GM21619 (cell line): ENCODE results near the gene ZBTB48.

Experiments
- ATAC-seq: cut with Tn5 transposase; IDR thresholded peaks from one replicate; pipeline ENCODE4 v1.9.1; 2021; ENCODE audit not compliant: unreplicated experiment

Gene ZBTB48

DNA sequence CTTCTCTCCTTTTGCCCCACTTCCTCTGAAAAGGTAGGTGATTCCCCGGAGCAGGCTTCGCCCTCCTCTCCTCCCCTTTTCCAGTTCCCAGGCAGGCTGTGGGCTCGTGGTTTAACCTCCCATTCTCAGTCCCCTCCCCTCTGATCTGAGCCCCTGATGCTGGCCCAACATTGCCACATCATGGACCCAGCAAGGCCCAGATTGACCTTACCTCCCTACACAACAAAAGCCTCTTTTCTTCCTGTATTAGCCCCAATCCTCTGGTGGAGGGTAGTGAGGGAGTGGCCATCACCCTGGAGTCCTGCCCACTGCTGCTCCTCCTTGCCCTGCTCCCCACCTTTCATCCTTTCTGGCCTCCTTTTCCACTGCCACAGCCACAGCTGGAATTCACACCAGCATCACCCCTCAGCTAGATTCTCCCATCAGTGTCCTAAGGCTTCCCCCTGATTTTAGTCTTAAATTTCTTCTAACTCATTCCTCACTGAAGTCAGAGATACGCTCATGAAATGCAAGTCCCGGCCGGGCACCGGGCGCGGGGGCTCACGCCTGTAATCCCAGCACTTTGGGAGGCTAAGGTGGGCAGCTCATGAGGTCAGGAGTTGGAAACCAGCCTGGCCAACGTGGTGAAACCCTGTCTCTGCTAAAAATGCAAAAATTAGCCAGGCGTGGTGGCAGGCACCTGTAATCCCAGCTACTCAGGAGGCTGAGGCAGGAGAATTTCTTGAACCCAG is 7.0 kb upstream of the ZBTB48 start:
- ATAC-seq, result no peak

DNA sequence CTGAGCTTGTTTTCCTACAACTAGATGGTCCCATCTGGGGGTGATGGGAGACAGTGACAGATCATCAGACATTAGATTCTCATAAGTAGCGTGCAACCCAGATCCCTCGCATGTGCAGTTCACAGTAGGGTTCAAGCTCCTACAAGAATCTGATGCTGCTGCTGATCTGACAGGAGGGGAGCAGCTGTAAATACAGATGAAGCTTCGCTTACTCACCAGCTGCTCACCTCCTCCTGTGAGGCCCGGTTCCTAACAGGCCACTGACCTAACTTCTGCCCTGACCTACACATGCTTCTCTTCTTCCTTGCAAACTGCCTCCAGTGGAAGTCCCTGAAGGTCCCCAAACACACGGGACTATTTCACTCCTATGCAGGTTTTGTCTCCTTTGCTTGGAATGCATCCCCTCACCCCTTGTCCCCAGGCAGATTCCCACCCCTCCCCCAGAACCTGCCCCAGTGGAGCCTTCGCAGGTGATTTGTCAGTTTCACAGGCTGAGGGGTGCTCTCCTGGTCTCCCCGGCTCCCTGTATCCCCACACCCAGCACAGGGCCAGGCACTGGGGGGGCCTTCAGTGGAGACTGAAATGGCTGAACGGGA is 5.7 kb upstream of the ZBTB48 start:
- no peak for ATAC-seq

GRCh38 chr1:6574818-6575217 is 5.0 kb upstream of the ZBTB48 start:
- ATAC-seq, result no peak

- ATAC-seq, result no peak
Measured at GRCh38 chr1:6577831-6578525, 1.8 kb upstream of the ZBTB48 start.

DNA sequence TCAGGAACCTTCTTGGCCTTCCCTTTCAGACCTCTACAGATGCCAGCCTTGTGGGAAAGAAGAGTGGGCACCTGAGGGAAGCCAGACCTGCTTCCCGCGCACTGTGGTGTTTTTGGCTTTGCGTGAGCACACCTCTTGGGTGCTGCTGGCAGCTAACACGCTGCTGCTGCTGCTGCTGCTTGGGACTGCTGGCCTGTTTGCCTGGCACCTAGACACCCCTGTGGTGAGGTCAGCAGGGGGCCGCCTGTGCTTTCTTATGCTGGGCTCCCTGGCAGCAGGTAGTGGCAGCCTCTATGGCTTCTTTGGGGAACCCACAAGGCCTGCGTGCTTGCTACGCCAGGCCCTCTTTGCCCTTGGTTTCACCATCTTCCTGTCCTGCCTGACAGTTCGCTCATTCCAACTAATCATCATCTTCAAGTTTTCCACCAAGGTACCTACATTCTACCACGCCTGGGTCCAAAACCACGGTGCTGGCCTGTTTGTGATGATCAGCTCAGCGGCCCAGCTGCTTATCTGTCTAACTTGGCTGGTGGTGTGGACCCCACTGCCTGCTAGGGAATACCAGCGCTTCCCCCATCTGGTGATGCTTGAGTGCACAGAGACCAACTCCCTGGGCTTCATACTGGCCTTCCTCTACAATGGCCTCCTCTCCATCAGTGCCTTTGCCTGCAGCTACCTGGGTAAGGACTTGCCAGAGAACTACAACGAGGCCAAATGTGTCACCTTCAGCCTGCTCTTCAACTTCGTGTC is 995 bp upstream of the ZBTB48 start:
- ATAC-seq, result no peak

DNA sequence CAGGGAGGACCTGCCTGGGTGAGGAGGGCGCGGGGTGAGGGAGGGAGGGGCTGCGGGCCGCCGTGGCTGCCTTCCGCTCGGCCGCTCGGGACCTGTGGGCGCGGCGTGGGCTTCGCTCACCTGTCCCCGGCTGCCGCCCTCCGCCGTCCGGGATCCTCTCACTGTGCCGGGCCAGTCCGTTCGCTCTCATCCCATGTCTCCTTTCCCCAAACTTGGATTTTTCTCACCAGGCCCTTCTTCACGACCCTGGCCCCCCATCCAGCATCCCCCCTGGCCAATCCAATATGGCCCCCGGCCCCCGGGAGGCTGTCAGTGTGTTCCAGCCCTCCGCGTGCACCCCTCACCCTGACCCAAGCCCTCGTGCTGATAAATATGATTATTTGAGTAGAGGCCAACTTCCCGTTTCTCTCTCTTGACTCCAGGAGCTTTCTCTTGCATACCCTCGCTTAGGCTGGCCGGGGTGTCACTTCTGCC is 362 bp downstream of the ZBTB48 start:
- no peak for ATAC-seq

DNA sequence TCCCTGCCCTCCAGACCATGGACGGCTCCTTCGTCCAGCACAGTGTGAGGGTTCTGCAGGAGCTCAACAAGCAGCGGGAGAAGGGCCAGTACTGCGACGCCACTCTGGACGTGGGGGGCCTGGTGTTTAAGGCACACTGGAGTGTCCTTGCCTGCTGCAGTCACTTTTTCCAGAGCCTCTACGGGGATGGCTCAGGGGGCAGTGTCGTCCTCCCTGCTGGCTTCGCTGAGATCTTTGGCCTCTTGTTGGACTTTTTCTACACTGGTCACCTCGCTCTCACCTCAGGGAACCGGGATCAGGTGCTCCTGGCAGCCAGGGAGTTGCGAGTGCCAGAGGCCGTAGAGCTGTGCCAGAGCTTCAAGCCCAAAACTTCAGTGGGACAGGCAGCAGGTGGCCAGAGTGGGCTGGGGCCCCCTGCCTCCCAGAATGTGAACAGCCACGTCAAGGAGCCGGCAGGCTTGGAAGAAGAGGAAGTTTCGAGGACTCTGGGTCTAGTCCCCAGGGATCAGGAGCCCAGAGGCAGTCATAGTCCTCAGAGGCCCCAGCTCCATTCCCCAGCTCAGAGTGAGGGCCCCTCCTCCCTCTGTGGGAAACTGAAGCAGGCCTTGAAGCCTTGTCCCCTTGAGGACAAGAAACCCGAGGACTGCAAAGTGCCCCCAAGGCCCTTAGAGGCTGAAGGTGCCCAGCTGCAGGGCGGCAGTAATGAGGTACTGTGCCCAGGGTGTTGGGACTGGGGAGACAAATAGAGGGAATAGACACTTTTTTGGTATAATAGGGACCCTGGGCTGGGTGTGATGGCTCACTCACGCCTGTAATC is 1.0 kb downstream of the ZBTB48 start:
- ATAC-seq, result no peak

- ATAC-seq, result no peak
Measured at GRCh38 chr1:6581561-6582305, 1.9 kb downstream of the ZBTB48 start.

GRCh38 chr1:6582370-6582769 is 2.6 kb downstream of the ZBTB48 start:
- ATAC-seq, result no peak

- ATAC-seq, result no peak
Measured at GRCh38 chr1:6584126-6585080, 4.6 kb downstream of the ZBTB48 start.

- no peak for ATAC-seq
Measured at GRCh38 chr1:6585081-6585722, 5.4 kb downstream of the ZBTB48 start.

DNA sequence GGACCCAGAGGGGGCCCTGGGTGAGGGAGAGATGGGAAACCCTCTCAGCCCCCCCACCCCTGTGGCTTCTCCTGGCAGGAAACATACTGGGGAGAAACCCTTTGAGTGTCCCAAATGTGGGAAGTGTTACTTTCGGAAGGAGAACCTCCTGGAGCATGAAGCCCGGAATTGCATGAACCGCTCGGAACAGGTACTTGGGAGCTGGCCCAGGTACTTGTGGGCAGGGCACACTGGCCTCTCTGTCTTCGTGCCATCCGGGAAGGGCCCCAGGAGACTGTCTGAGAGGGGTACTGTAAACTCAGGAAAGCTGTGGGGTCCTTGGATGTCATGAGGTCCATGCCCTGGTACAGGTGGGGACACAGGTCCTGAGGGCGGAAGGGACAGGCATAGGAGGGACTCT is 6.0 kb downstream of the ZBTB48 start:
- no peak for ATAC-seq

DNA sequence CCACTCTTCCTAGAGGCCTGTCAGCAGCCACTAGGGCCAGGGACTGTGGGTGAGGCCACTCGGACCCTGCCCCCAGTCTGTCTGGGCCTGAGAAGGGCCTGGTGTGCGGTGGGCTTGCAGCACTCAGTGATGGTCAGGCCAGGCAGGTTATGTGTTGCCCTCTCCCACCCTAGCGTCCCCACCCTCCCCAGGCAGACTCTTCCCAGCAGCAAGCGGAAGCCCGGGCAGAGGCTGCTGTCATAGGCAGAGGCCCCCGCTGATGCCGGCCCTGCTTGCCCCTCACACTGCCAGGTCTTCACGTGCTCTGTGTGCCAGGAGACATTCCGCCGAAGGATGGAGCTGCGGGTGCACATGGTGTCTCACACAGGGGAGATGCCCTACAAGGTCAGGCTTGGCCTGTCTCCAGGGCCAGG is 6.6 kb downstream of the ZBTB48 start:
- ATAC-seq, result no peak

DNA sequence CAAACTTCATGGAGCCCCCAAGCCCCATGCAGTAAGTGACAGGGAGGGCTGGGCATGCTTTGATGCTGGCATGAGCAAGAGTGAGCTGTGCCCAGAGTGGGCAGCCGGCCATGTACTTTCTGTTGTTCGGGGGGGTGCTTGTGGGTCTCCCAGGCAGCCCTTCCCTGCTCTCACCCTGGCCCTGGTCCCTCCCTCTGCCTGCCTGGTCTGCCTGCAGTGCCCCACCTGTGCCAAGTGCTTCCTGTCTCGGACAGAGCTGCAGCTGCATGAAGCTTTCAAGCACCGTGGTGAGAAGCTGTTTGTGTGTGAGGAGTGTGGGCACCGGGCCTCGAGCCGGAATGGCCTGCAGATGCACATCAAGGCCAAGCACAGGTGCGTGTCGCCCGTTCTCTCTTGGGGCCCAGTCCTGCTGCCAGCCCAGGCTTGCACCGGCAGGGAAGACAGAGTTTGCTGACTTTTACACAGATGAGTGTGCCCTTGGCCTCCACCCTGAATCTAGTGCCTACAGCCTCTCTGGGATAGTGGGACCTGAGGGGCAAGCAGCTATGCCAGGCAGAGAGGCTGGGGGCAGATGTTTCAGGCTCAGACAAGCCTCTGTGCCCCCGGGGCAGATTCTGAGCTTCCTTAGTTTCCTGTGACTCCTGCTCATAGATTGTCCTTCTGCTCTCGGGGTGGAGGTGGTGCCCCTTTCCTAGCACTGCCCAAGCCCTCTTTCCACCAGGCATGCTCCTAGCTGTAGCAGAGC is 7.6 kb downstream of the ZBTB48 start:
- no peak for ATAC-seq

DNA sequence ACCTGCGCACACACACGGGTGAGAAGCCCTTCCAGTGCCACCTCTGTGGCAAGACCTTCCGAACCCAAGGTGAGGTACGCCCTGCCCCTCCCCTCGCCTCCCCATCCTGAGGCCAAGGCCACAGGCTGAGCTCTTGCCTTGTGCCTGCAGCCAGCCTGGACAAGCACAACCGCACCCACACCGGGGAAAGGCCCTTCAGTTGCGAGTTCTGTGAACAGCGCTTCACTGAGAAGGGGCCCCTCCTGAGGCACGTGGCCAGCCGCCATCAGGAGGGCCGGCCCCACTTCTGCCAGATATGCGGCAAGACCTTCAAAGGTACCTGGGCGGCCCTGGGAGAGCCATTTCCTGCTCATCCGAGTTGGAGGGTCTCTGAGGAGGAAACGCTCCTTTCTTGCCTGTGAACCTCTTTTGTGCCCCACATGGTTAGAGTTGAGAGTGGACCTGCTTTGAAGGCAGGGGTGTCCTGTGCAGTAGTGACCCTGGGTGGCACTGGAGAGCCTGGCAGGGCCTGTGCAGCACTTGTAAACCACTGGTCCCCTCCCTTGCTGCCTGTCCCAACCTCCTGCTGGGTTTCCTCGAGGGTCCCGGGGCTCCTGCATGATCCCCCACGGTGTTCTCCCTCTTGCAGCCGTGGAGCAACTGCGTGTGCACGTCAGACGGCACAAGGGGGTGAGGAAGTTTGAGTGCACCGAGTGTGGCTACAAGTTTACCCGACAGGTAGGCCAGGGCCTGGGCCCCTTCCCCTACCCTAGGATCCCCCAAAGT is 8.5 kb downstream of the ZBTB48 start:
- no peak for ATAC-seq

DNA sequence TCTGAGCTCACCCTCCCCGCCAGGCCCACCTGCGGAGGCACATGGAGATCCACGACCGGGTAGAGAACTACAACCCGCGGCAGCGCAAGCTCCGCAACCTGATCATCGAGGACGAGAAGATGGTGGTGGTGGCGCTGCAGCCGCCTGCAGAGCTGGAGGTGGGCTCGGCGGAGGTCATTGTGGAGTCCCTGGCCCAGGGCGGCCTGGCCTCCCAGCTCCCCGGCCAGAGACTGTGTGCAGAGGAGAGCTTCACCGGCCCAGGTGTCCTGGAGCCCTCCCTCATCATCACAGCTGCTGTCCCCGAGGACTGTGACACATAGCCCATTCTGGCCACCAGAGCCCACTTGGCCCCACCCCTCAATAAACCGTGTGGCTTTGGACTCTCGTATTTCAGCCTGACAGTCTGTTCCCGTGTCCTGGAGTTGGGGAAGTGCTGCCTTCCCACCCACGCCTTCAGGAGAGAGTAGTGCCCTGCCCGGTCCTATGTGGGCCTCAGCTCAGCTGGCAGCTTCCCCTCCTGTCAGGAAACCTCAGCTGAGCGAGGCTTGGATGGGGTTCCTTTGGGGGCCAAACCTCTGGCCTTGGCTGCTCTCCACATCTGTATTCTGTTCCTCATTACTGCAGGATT is 9.2 kb downstream of the ZBTB48 start:
- ATAC-seq, result no peak
